ENCODE results near the gene MARK4.
"Not testable (repeated sequence)": the region's sequence is repeated elsewhere in the genome, so short reads cannot be mapped to it uniquely, and the experiment has no call there.

Gene MARK4

GRCh38 chr19:45305421-45305820 is 54.4 kb downstream of the MARK4 start:
- peak; percentile 55 for DNase-seq (ENCODE audit: low spot score)

- no peak for DNase-seq (ENCODE audit: low spot score)
Measured at GRCh38 chr19:45306040-45306439, 55.0 kb downstream of the MARK4 start.

- DNase-seq (ENCODE audit: low spot score), result no peak
Measured at GRCh38 chr19:45306518-45307027, 55.5 kb downstream of the MARK4 start.

GRCh38 chr19:45307361-45307760 is 56.3 kb downstream of the MARK4 start:
- DNase-seq (ENCODE audit: low spot score), result no peak

- DNase-seq (ENCODE audit: low spot score), result not testable (repeated sequence)
Measured at GRCh38 chr19:45309322-45309721, 58.3 kb downstream of the MARK4 start.

- DNase-seq (ENCODE audit: low spot score), result no peak
Measured at GRCh38 chr19:45311621-45312020, 60.5 kb downstream of the MARK4 start.

GRCh38 chr19:45312285-45312684 is 61.2 kb downstream of the MARK4 start:
- DNase-seq (ENCODE audit: low spot score), result not testable (repeated sequence)

- no peak for DNase-seq (ENCODE audit: low spot score)
Measured at GRCh38 chr19:45314708-45315245, 63.7 kb downstream of the MARK4 start.

GRCh38 chr19:45315304-45315703 is 64.2 kb downstream of the MARK4 start:
- DNase-seq (ENCODE audit: low spot score), result no peak

GRCh38 chr19:45320997-45321775 is 70.1 kb downstream of the MARK4 start:
- DNase-seq (ENCODE audit: low spot score), result no peak

- DNase-seq (ENCODE audit: low spot score), result no peak
Measured at GRCh38 chr19:45321848-45322247, 70.8 kb downstream of the MARK4 start.

- DNase-seq (ENCODE audit: low spot score), result peak; percentile 35
Measured at GRCh38 chr19:45322311-45322710, 71.2 kb downstream of the MARK4 start.

GRCh38 chr19:45322744-45323281 is 71.7 kb downstream of the MARK4 start, which contains the start of gene CKM:
Gene CKM, minus strand, starts transcription at chr19:45322875. Its CDS starts 3,162 bp downstream, at chr19:45319713.
- DNase-seq (ENCODE audit: low spot score), result no peak

GRCh38 chr19:45323671-45324081 is 72.6 kb downstream of the MARK4 start:
- DNase-seq (ENCODE audit: low spot score), result no peak

- no peak for DNase-seq (ENCODE audit: low spot score)
Measured at GRCh38 chr19:45324349-45324907, 73.4 kb downstream of the MARK4 start.

- no peak for DNase-seq (ENCODE audit: low spot score)
Measured at GRCh38 chr19:45327404-45328143, 76.5 kb downstream of the MARK4 start.

- DNase-seq (ENCODE audit: low spot score), result no peak
Measured at GRCh38 chr19:45331411-45331810, 80.3 kb downstream of the MARK4 start.

- no peak for DNase-seq (ENCODE audit: low spot score)
Measured at GRCh38 chr19:45333609-45334303, 82.7 kb downstream of the MARK4 start.

- not testable (repeated sequence) for DNase-seq (ENCODE audit: low spot score)
Measured at GRCh38 chr19:45334881-45335280, 83.8 kb downstream of the MARK4 start.

GRCh38 chr19:45336696-45337251 is 85.7 kb downstream of the MARK4 start:
- no peak for DNase-seq (ENCODE audit: low spot score)

GRCh38 chr19:45339629-45340028 is 88.6 kb downstream of the MARK4 start:
- no peak for DNase-seq (ENCODE audit: low spot score)
